ENCODE measurements around the gene FCRL2.
"Not testable (repeated sequence)": the region's sequence is repeated elsewhere in the genome, so short reads cannot be mapped to it uniquely, and the experiment has no call there.

Gene FCRL2

GRCh38 chr1:157751283-157751682, 25.6 kb downstream of the FCRL2 start:
- DNase-seq (ENCODE audit: low read depth) = no peak

GRCh38 chr1:157748262-157748817, 28.6 kb downstream of the FCRL2 start:
- DNase-seq (ENCODE audit: low read depth) = no peak

GRCh38 chr1:157739229-157739901, 37.6 kb downstream of the FCRL2 start:
- DNase-seq (ENCODE audit: low read depth) = no peak

GRCh38 chr1:157735991-157736390, 40.9 kb downstream of the FCRL2 start:
- not testable (repeated sequence) for DNase-seq (ENCODE audit: low read depth)

GRCh38 chr1:157734321-157734720, 42.6 kb downstream of the FCRL2 start:
- DNase-seq (ENCODE audit: low read depth) = no peak

- no peak for DNase-seq (ENCODE audit: low read depth)
These were observed 44.2 kb downstream of the FCRL2 start for GRCh38 chr1:157732755-157733154.

GRCh38 chr1:157725221-157725577, 51.7 kb downstream of the FCRL2 start:
- no peak for DNase-seq (ENCODE audit: low read depth)

GRCh38 chr1:157724537-157725220, 52.3 kb downstream of the FCRL2 start:
- DNase-seq (ENCODE audit: low read depth) = no peak

- no peak for DNase-seq (ENCODE audit: low read depth)
These were observed 53.8 kb downstream of the FCRL2 start for GRCh38 chr1:157723157-157723556.

GRCh38 chr1:157721985-157722384, 54.9 kb downstream of the FCRL2 start:
- no peak for DNase-seq (ENCODE audit: low read depth)

- DNase-seq (ENCODE audit: low read depth) = no peak
These were observed 61.2 kb downstream of the FCRL2 start for GRCh38 chr1:157715736-157716135.

- no peak for DNase-seq (ENCODE audit: low read depth)
These were observed 65.1 kb downstream of the FCRL2 start for GRCh38 chr1:157711802-157712201.

GRCh38 chr1:157704878-157705277, 72.1 kb downstream of the FCRL2 start:
- no peak for DNase-seq (ENCODE audit: low read depth)

GRCh38 chr1:157703981-157704380, 73.0 kb downstream of the FCRL2 start:
- no peak for DNase-seq (ENCODE audit: low read depth)

- no peak for DNase-seq (ENCODE audit: low read depth)
These were observed 74.6 kb downstream of the FCRL2 start for GRCh38 chr1:157702308-157702825.

GRCh38 chr1:157700732-157701131, 76.2 kb downstream of the FCRL2 start, which contains the start of gene FCRL3:
Gene FCRL3, minus strand, starts transcription at chr1:157700769. Its CDS starts 280 bp downstream, at chr1:157700489.
- no peak for DNase-seq (ENCODE audit: low read depth)

- no peak for DNase-seq (ENCODE audit: low read depth)
These were observed 76.6 kb downstream of the FCRL2 start for GRCh38 chr1:157700305-157700704.

GRCh38 chr1:157697781-157698569, 79.0 kb downstream of the FCRL2 start:
- no peak for DNase-seq (ENCODE audit: low read depth)

- no peak for DNase-seq (ENCODE audit: low read depth)
These were observed 79.8 kb downstream of the FCRL2 start for GRCh38 chr1:157696966-157697628.

All from stimulated activated CD8-positive, alpha-beta memory T cell treated with anti-CD3 and anti-CD28 coated beads, Interleukin-12 subunit alpha, Interleukin-12 subunit beta, amount 100 ng/mL, for 4 hours (primary cell).